HepG2 (cell line): ENCODE results near the gene CRAT. TPM values are rescaled to one million over a fixed set of nuclear protein-coding genes. Genes with fewer than 3 reads are reported as not detected.

Experiments used
- AGO2 ChIP-seq: fragments of 200-400 bp; formaldehyde crosslinking; optimal IDR thresholded peaks from 2 replicates; pipeline ENCODE3; 2017; ENCODE audit warnings: mild to moderate bottlenecking, low read depth, low read length, moderate library complexity
- CENPT ChIP-seq: sonication (generic); formaldehyde crosslinking; IDR thresholded peaks from 2 replicates; pipeline ENCODE4 v1.8.0; 2022; ENCODE audit warnings: low read depth, mild to moderate bottlenecking, moderate library complexity, missing genetic modification reagents
- ELF1 ChIP-seq: sonication (generic); formaldehyde crosslinking; IDR thresholded peaks from 2 replicates; pipeline ENCODE4 v1.4.0; 2020; ENCODE audit warnings: missing genetic modification reagents
- ERF ChIP-seq: IDR thresholded peaks from 2 replicates; pipeline ENCODE4 v1.6.1; 2018; ENCODE audit warnings: missing biosample characterization, missing genetic modification reagents
- NR2C2 ChIP-seq: sonication (generic); formaldehyde crosslinking; IDR thresholded peaks from 2 replicates; pipeline ENCODE4 v1.4.0; 2020; ENCODE audit warnings: missing genetic modification reagents, mild to moderate bottlenecking, moderate library complexity, borderline replicate concordance
- THAP11 ChIP-seq: IDR thresholded peaks from 2 replicates; pipeline ENCODE4 v1.6.1; 2016; ENCODE audit warnings: missing biosample characterization, missing genetic modification reagents
- ZBTB7B ChIP-seq: sonication (generic); formaldehyde crosslinking; IDR thresholded peaks from 2 replicates; pipeline ENCODE4 v1.4.0; 2020; ENCODE audit warnings: missing genetic modification reagents
- ZNF20 ChIP-seq: sonication (generic); formaldehyde crosslinking; IDR thresholded peaks from 2 replicates; pipeline ENCODE4 v1.4.0; 2020; ENCODE audit warnings: mild to moderate bottlenecking, moderate library complexity, missing genetic modification reagents
- ZNF24 ChIP-seq: fragments of 450-650 bp; IDR thresholded peaks from 2 replicates; pipeline ENCODE4 v1.6.1; 2017; ENCODE audit warnings: antibody characterized with exemption, mild to moderate bottlenecking
- ZNF382 ChIP-seq: sonication (generic); formaldehyde crosslinking; IDR thresholded peaks from 2 replicates; pipeline ENCODE4 v1.5.0; 2020; ENCODE audit warnings: missing genetic modification reagents, mild to moderate bottlenecking, borderline replicate concordance
- ZSCAN30 ChIP-seq: sonication (generic); formaldehyde crosslinking; IDR thresholded peaks from 2 replicates; pipeline ENCODE4 v1.5.0; 2020; ENCODE audit warnings: mild to moderate bottlenecking, missing genetic modification reagents
- polyA plus RNA-seq, 8 experiments: library from polyadenylated mRNA; depleted of rRNA in 3 of 8; stranded (reverse) in 7 of 8; unstranded in 1 of 8; fragments of >200 nt; fragmentation: Illumina TruSeq in 4 of 8; extraction: Trizol in 4 of 8; gene quantifications; 2 replicates each; pipeline versions ENCODE4 v1.2.1 to v1.2.3, GENCODE V29; 2011 to 2016; ENCODE audit warnings: low read depth in 4 of 8, missing spikeins in 1 of 8, mixed read lengths in 1 of 8; ENCODE audit not compliant: insufficient read depth in 1 of 8
- total RNA-seq, 5 experiments: library from RNA; depleted of rRNA; stranded (reverse); fragments of >200 nt; fragmentation: Illumina TruSeq; extraction: Trizol; gene quantifications; 2 replicates each; pipeline ENCODE4 v1.2.3, GENCODE V29; 2016; ENCODE audit warnings: low read depth in 1 of 5
- TF ChIP-seq, protein P1 (sequence below): sonication (generic); formaldehyde crosslinking; IDR thresholded peaks from 2 replicates; pipeline ENCODE4 v1.4.0; 2020; ENCODE audit warnings: missing genetic modification reagents, borderline replicate concordance

The CRAT gene
- total and polyA plus RNA-seq, 2 of the 13 experiments (the other 11 are each of a cell fraction or from before 2014, with no cell fraction given), result 26.1 to 26.6 TPM

DNA sequence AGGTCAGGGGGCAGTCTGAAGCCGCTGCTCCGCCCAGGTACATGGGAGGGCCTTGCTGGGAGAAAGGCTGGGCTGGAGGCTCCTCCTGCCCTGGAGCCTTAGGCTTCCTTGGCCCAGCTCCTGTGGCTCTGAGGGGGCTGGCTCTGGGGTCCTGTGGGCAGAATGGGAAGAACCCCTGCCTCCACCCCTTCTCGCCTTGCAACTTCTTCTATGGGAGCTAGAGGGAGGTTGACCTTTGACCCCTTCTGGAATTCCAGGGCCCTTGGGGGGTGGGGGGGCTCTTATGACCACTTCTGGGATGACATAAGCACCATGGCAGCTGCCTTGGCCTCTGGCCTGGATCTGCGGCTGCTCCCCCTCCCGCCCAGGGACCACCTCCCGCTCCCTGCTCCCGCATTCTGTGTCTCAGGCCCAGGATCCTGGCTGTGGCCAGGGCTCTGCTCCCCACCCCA lies 35.3 kb upstream of the CRAT start (continued):
- peak; percentile 53; the same call in 1 of the 2 replicates for TF ChIP-seq NR2C2 (CRISPR knock-in tag)
- TF ChIP-seq AGO2, result peak; percentile 60
- no peak for TF ChIP-seq ZNF24
- TF ChIP-seq THAP11 (CRISPR knock-in tag), result no peak
- TF ChIP-seq ELF1 (CRISPR knock-in tag), result no peak
- no peak for TF ChIP-seq CENPT (CRISPR knock-in tag)
- no peak for TF ChIP-seq ZNF20 (CRISPR knock-in tag)
- TF ChIP-seq ZBTB7B (CRISPR knock-in tag), result no peak
- TF ChIP-seq ERF (CRISPR knock-in tag), result no peak
- TF ChIP-seq ZSCAN30 (CRISPR knock-in tag), result no peak
- TF ChIP-seq ZNF382 (CRISPR knock-in tag), result no peak
- TF ChIP-seq, protein P1, sequence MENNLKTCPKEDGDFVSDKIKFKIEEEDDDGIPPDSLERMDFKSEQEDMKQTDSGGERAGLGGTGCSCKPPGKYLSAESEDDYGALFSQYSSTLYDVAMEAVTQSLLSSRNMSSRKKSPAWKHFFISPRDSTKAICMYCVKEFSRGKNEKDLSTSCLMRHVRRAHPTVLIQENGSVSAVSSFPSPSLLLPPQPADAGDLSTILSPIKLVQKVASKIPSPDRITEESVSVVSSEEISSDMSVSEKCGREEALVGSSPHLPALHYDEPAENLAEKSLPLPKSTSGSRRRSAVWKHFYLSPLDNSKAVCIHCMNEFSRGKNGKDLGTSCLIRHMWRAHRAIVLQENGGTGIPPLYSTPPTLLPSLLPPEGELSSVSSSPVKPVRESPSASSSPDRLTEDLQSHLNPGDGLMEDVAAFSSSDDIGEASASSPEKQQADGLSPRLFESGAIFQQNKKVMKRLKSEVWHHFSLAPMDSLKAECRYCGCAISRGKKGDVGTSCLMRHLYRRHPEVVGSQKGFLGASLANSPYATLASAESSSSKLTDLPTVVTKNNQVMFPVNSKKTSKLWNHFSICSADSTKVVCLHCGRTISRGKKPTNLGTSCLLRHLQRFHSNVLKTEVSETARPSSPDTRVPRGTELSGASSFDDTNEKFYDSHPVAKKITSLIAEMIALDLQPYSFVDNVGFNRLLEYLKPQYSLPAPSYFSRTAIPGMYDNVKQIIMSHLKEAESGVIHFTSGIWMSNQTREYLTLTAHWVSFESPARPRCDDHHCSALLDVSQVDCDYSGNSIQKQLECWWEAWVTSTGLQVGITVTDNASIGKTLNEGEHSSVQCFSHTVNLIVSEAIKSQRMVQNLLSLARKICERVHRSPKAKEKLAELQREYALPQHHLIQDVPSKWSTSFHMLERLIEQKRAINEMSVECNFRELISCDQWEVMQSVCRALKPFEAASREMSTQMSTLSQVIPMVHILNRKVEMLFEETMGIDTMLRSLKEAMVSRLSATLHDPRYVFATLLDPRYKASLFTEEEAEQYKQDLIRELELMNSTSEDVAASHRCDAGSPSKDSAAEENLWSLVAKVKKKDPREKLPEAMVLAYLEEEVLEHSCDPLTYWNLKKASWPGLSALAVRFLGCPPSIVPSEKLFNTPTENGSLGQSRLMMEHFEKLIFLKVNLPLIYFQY (CRISPR knock-in tag), result no peak
